RWPE1 (cell line): ENCODE measurements around the gene ZNF778.

Source experiments
- CTCF ChIA-PET: fragments of 350-600 bp; sonication (Branson Sonifier 250); formaldehyde crosslinking; extraction: SDS; loops from one replicate; lab custom pipeline; 2021; lab: Yijun Ruan, JAX
- POLR2A ChIA-PET: fragments of 400-600 bp; formaldehyde crosslinking; extraction: SDS; loops from one replicate; lab custom pipeline; 2020; ENCODE audit warnings: antibody characterized with exemption; ENCODE audit not compliant: low non-redundant PET; lab: Yijun Ruan, JAX
- DNase-seq: peaks from one replicate; pipeline ENCODE4 v3.0.0; 2012; ENCODE audit warnings: low spot score
- H3K27ac ChIP-seq: fragments of 450-650 bp; 2 replicates; pipeline ENCODE4 v1.5.1; 2017
- TF ChIP-seq, protein P1 (sequence below): fragments of 450-650 bp; conservative IDR thresholded peaks from 2 replicates; pipeline ENCODE4 v1.5.1; 2017; ENCODE audit warnings: low read depth, mild to moderate bottlenecking

ZNF778 gene

DNA sequence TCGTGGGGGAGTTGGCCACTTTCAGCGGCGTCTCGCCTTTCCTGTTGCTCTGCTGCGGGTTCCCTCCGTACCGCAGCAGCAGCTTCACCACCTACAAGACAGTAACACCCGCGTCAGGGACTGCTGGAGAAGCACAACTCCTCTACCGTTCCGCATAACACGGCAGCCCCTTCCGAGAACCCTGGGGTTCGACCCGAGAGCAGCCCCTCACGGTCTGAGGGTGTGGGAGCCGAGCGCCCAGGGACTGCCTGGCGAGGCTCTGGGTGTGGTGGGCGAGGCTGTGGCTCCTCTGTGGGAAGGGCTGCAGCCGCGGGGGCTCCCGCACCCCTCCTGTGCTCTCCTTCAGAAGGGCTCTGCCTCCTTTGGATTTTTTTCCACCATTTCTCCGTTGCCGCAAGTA is 68.6 kb downstream of the ZNF778 start:
- ChIA-PET POLR2A (no interaction called here), CTCF (interaction anchor here (0.6 kb wide), 1 partner anchor 181 kb away, joined by 3 read pairs; no protein-coding TSS in a partner anchor)
- H3K27ac ChIP-seq: no peak overlapping the region; the same call in 1 of the 2 replicates
- no peak for DNase-seq
- TF ChIP-seq, protein P1, sequence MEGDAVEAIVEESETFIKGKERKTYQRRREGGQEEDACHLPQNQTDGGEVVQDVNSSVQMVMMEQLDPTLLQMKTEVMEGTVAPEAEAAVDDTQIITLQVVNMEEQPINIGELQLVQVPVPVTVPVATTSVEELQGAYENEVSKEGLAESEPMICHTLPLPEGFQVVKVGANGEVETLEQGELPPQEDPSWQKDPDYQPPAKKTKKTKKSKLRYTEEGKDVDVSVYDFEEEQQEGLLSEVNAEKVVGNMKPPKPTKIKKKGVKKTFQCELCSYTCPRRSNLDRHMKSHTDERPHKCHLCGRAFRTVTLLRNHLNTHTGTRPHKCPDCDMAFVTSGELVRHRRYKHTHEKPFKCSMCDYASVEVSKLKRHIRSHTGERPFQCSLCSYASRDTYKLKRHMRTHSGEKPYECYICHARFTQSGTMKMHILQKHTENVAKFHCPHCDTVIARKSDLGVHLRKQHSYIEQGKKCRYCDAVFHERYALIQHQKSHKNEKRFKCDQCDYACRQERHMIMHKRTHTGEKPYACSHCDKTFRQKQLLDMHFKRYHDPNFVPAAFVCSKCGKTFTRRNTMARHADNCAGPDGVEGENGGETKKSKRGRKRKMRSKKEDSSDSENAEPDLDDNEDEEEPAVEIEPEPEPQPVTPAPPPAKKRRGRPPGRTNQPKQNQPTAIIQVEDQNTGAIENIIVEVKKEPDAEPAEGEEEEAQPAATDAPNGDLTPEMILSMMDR: no peak
